Kidney (tissue), 14 donors: Measurements from ENCODE around the gene SESN3. TPM values are rescaled to one million over a fixed set of nuclear protein-coding genes. Genes with fewer than 3 reads are reported as not detected.

Experiments
- DNase-seq, 5 donors: peaks; one replicate each; pipeline ENCODE4 v3.0.0-alpha.2; 2013 to 2020
- FAIRE-seq: peaks from 2 replicates; lab custom pipeline; 2012; peaks lifted over from hg19 to GRCh38; lab: Jason Lieb, UNC
- H3K27ac ChIP-seq, 2 donors: one replicate each; pipeline ENCODE4 v1.7.0; 2013; ENCODE audit warnings: low read depth in 2 of 2, low read length in 2 of 2, inconsistent platforms in 1 of 2
- H3K27me3 ChIP-seq: one replicate; pipeline ENCODE4 v1.7.1; 2013; ENCODE audit warnings: low read length, inconsistent platforms; ENCODE audit not compliant: control insufficient read depth, insufficient read depth
- H3K36me3 ChIP-seq, 3 donors: one replicate each; pipeline versions ENCODE4 v1.7.0 to v1.7.1; 2013; ENCODE audit warnings: low read length in 3 of 3, control low read depth in 1 of 3, inconsistent platforms in 1 of 3; ENCODE audit not compliant: insufficient read depth in 3 of 3, control insufficient read depth in 2 of 3
- H3K4me1 ChIP-seq, 3 donors: one replicate each; pipeline versions ENCODE4 v1.7.0 to v1.7.1; 2013; ENCODE audit warnings: low read length in 3 of 3, inconsistent platforms in 1 of 3, low read depth in 1 of 3; ENCODE audit not compliant: control insufficient read depth in 2 of 3, insufficient read depth in 2 of 3
- H3K4me3 ChIP-seq, 3 donors: one replicate each; pipeline versions ENCODE4 v1.7.0 to v1.8.1; 2013; ENCODE audit warnings: low read length in 3 of 3, control low read depth in 1 of 3, inconsistent platforms in 1 of 3
- H3K9ac ChIP-seq, 3 donors: one replicate each; pipeline versions ENCODE4 v1.7.0 to v1.7.1; 2013; ENCODE audit warnings: low read length in 3 of 3, control low read depth in 1 of 3, inconsistent platforms in 1 of 3
- H3K9me3 ChIP-seq, 3 donors: one replicate each; pipeline versions ENCODE4 v1.7.0 to v1.7.1; 2013; ENCODE audit warnings: low read length in 3 of 3, control low read depth in 1 of 3, inconsistent platforms in 1 of 3; ENCODE audit not compliant: control insufficient read depth in 2 of 3, insufficient read depth in 1 of 3
- intact Hi-C: fragments of 100-400 bp; cut with DNase I; formaldehyde crosslinking; loops from one replicate; pipeline ENCODE4 v1.11.1; 2022
- polyA plus RNA-seq: library from polyadenylated mRNA; stranded (reverse); fragments of 350-450 nt; fragmentation: Illumina TruSeq; extraction: RNeasy Lipid Tissue Mini Kit (QIAGEN cat#74804); gene quantifications from one replicate; pipeline ENCODE4 v1.2.3, GENCODE V29; 2014; ENCODE audit warnings: low read depth, low replicate concordance; ENCODE audit not compliant: insufficient read depth
- total RNA-seq: library from RNA; stranded (reverse); fragmentation: NEBNext Ultra II Directional; extraction: Animal tissue kit (Norgen Biotek cat#: 25700); gene quantifications from one replicate; pipeline ENCODE4 v1.2.1, GENCODE V29; 2021
- TF ChIP-seq, protein P1 (sequence below): IDR thresholded peaks from 3 replicates; pipeline ENCODE4 v1.5.1; 2012; ENCODE audit warnings: mild to moderate bottlenecking, moderate library complexity, borderline replicate concordance; ENCODE audit not compliant: insufficient read depth; ENCODE audit errors: extremely low read depth
- donor health status: control.
- donor health status: control.
- donor health status: control.
- donor health status: control.
- donor health status: control.
- donor health status: DM: yes; HTN: yes; CAD: no.
- donor health status: Normal renal cell carcinoma (clear cell type).

SESN3 gene
- total and polyA plus RNA-seq, 2 donors from 2014 or later: 5.1 to 50.1 TPM

DNA sequence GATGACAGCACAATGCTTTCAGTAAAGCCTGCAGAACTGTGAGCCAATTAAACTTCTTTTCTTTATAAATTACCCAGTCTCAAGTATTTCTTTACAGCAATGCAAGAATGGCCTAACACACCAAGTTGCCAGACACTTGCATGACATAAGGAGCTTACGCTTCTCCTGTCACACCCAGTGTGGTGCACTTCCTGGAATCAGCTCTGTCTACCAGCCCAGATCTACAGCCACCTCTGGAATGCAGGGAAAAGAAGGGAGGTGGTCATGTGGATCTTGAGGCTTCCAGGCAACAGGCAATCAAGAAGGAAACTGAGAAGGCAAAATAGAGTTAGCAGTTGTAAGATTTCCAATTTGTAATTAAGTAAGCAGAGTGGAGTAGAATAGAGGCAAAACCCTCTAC, 37.4 kb upstream of the SESN3 start:
- H3K4me3 ChIP-seq: no peak overlapping the region
- no peak for FAIRE-seq
- H3K9ac ChIP-seq: no peak overlapping the region
- TF ChIP-seq, protein P1, sequence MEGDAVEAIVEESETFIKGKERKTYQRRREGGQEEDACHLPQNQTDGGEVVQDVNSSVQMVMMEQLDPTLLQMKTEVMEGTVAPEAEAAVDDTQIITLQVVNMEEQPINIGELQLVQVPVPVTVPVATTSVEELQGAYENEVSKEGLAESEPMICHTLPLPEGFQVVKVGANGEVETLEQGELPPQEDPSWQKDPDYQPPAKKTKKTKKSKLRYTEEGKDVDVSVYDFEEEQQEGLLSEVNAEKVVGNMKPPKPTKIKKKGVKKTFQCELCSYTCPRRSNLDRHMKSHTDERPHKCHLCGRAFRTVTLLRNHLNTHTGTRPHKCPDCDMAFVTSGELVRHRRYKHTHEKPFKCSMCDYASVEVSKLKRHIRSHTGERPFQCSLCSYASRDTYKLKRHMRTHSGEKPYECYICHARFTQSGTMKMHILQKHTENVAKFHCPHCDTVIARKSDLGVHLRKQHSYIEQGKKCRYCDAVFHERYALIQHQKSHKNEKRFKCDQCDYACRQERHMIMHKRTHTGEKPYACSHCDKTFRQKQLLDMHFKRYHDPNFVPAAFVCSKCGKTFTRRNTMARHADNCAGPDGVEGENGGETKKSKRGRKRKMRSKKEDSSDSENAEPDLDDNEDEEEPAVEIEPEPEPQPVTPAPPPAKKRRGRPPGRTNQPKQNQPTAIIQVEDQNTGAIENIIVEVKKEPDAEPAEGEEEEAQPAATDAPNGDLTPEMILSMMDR: no peak
- H3K9me3 ChIP-seq: no peaks in the 10 kb centered on the region
- no peaks in the 10 kb centered on the region for H3K36me3 ChIP-seq
- no peak overlapping the region for H3K27ac ChIP-seq
- no peaks in the 10 kb centered on the region for H3K27me3 ChIP-seq
- peak in 1 of 5 donors; percentile 22 for DNase-seq
- H3K4me1 ChIP-seq: peaks cover 0 to 6% (median 2%) of the 10 kb centered on the region in 3 donors
- intact Hi-C loops: no loop called here

DNA sequence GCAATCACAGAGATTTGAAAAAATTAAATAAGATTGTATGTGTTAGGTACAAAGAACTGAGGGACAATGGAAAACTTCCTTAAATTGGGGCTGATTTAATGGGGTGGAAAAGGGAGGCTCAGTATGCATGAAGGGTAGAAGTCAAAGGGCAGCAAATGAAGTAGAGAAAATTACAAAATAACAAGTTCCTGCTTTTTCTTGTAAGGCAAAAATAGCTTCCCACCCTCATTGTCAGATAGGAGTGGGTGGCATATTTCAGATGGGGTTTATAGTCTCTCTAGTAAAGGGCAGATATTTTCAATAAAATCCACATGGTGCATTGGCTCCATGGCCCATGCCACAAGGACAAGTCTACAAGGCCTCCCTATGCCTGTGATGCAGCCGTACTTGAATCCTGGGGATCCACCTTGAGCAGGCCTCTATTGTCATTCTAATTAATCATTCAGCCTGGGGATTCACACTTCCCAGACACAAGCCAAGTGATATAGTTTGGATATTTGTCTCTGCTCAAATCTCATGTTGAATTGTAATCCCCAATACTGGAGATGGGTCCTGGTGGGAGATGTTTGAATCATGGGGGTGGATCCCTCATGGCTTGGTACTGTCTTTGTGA, 36.7 kb upstream of the SESN3 start:
- Histone ChIP-seq H3K36me3 (no peaks in the 10 kb centered on the region), H3K9me3 (no peaks in the 10 kb centered on the region), H3K27me3 (no peaks in the 10 kb centered on the region), H3K4me1 (peaks cover 0 to 6% (median 2%) of the 10 kb centered on the region in 3 donors), H3K27ac (no peak overlapping the region), H3K4me3 (no peak overlapping the region), H3K9ac (no peak overlapping the region)
- TF ChIP-seq, protein P1: no peak
- intact Hi-C loops: no loop called here
- DNase-seq (no peak), FAIRE-seq (no peak)

DNA sequence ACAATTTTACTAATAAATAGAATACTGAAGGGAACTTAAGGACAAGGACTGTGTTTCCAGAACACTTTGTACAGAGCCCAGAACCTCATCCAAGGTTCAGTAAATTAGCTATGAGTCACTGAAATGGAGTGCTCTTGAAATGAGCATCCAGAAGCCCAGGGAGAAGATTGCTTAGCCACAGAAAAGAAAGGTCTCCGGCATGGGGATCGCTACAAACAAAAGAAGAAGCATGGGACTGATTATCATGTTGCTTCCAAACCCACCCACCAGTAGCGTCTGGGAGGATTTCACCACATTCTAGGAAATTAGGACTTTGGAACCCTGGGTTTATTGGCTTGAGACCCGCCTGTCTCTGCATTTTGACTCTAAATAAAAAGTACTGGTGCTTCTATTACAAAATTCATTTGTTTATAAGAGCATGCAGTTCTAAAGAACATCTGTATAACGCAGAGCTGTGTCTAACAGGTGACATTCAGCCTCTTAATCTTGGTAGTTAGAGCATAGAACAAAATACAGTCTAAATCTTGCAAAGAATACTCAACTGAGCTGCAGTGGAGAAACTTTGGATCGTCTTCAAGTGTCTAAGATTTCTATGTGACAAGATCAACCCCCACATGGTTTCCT, 35.9 kb upstream of the SESN3 start:
- H3K9ac ChIP-seq: no peak overlapping the region
- no peaks in the 10 kb centered on the region for H3K36me3 ChIP-seq
- H3K4me3 ChIP-seq: no peak overlapping the region
- H3K4me1 ChIP-seq: peaks cover 0 to 6% (median 2%) of the 10 kb centered on the region in 3 donors
- no peak for DNase-seq
- intact Hi-C loops: no loop called here
- H3K9me3 ChIP-seq: no peaks in the 10 kb centered on the region
- no peak overlapping the region for H3K27ac ChIP-seq
- FAIRE-seq: no peak
- TF ChIP-seq, protein P1: no peak
- no peaks in the 10 kb centered on the region for H3K27me3 ChIP-seq
